WI38 (cell line): ENCODE data around the gene NUDT2.
"Not testable (repeated sequence)": the region's sequence is repeated elsewhere in the genome, so short reads cannot be mapped to it uniquely, and the experiment has no call there.

Experiments
- H3K4me3 ChIP-seq: 2 replicates; pipeline ENCODE4 v1.5.1; 2011; ENCODE audit warnings: low read depth, mild to moderate bottlenecking, control low read depth, low read length
- TF ChIP-seq, protein P1 (sequence below): IDR thresholded peaks from 2 replicates; pipeline ENCODE4 v1.5.1; 2012; ENCODE audit warnings: low read depth, mild to moderate bottlenecking, control low read depth, low read length

NUDT2 gene

DNA sequence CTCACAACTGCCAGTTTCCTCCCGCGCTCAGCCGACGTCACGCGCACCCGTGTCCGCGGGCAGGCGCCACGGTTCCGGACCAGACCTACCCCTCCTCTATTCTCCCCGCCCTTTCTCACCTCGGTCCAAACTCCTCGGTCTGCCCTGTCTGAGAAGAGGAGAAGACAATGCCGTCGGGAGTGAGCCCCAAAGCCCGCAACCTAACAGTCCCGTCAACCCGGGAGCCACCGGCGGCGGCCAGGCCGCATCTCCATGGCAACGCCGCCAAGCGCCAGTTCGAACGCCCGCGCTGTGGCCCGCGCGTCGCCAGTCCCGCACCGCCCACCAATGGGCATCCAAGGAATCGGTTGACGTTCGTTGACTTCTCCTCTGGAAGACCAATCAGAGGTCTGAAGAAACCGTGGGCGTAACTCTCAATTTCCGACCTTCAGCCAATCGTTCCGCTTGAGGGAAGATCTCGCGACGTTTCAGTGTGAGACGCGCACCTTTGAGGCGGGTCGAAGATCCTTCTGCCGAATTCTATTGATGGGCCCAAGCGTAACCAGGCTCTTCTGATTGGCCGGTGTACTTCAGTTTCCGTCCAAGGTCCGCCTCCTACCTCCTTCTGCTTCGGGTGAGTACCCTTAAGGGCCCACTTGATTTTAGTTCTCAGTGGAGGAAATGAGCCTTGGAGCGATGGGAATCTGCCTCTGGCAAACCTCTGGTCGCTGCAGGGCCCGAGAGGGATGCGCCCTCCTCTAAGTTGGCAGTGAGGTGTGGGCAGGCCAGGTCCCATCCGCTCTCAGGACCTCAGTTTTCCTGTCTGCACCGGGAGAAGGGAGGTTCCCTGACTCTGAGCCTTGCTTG lies at the start of gene NUDT2, which contains the start of gene KIF24:
Gene NUDT2, plus strand, starts transcription at position 583 of the 846 bp plus-strand sequence. CDS start 9,471 bp downstream, outside the sequence.
Gene KIF24, minus strand, starts transcription at position 282 of the 846 bp plus-strand sequence. CDS start 17,922 bp downstream, outside the sequence.
- peak within 1 kb of the TSS; percentile 98 for H3K4me3 ChIP-seq
- TF ChIP-seq, protein P1, sequence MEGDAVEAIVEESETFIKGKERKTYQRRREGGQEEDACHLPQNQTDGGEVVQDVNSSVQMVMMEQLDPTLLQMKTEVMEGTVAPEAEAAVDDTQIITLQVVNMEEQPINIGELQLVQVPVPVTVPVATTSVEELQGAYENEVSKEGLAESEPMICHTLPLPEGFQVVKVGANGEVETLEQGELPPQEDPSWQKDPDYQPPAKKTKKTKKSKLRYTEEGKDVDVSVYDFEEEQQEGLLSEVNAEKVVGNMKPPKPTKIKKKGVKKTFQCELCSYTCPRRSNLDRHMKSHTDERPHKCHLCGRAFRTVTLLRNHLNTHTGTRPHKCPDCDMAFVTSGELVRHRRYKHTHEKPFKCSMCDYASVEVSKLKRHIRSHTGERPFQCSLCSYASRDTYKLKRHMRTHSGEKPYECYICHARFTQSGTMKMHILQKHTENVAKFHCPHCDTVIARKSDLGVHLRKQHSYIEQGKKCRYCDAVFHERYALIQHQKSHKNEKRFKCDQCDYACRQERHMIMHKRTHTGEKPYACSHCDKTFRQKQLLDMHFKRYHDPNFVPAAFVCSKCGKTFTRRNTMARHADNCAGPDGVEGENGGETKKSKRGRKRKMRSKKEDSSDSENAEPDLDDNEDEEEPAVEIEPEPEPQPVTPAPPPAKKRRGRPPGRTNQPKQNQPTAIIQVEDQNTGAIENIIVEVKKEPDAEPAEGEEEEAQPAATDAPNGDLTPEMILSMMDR = no peak

DNA sequence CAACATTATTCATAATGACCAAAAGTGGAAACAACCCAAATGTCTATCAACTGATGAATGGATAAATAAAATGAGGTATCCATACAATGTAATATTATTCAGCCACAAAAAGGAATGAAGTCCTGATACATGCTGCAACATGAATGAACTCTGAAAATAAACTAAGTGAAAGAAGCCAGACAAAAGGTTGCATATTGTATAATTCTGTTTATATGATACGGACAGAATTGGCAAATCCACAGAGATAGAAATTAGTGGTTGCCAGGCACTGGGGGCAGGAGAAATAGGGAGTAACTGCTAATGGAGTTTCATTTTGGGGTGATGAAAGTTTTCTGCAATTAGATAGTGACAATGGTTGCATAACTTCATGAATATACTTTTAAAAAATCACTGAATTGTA lies 47.3 kb upstream of the NUDT2 start:
- TF ChIP-seq, protein P1 = no peak
- no peak overlapping the region for H3K4me3 ChIP-seq

DNA sequence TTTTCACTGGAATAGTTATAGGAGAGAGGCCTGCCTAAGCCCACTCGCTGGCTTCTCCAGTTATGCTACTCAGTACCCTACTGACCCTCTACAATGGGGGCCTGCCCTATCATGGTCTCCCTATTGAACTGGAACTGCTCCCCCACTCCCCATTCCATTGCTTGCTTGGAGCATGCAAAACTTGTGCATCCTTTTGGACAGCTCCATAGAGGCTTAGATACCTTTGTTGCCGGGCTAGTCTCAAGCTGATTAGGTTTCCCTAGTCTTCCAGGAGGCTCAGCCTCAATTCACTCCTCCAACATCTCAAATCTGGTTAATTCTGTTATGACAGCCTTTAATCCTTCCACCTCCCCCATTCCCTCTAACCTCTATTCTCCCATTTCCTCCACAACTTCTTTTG lies 40.2 kb upstream of the NUDT2 start:
- TF ChIP-seq, protein P1 = no peak

DNA sequence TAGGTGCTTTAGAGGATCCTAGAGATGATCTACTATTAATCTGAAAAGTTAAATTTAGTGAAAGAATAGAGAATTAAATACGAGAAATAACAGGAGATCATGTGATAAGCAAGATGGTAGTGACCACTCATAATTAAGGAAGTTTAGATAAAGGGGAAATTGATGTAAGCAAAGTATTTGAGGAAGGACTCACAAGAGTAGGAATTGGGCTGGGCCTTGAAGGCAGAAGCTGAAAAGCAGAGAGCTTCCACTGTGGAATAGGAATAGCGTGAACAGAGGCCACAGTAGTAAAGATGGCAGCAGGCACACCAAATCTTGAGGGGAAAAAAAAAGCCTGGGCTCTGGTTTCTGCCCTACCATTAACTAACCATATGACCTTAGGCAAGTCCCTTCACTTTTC lies 38.3 kb upstream of the NUDT2 start:
- H3K4me3 ChIP-seq = no peak overlapping the region
- TF ChIP-seq, protein P1 = no peak

More for the DNA sequence above, 40.2 kb upstream of the NUDT2 start:
- H3K4me3 ChIP-seq = no peak overlapping the region

DNA sequence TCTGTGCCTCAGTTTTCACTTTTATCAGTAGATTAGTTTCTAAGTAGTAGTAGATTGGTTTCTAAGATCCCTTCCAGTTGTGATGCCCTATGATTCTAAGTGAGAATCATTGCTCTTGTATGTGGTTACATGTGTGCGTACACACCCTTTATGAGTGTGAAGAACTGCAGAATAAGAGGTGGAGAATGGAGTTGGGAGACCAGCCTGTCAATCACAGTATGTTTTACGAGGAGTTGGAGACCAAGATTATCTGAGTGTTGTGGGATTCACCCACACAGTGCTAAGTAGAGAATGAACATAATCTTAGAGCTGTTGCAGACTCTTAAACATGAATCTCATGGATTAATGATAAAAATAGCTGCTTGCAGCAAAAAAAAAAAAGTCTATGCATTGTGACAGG lies 37.9 kb upstream of the NUDT2 start:
- no peak overlapping the region for H3K4me3 ChIP-seq
- TF ChIP-seq, protein P1 = no peak

DNA sequence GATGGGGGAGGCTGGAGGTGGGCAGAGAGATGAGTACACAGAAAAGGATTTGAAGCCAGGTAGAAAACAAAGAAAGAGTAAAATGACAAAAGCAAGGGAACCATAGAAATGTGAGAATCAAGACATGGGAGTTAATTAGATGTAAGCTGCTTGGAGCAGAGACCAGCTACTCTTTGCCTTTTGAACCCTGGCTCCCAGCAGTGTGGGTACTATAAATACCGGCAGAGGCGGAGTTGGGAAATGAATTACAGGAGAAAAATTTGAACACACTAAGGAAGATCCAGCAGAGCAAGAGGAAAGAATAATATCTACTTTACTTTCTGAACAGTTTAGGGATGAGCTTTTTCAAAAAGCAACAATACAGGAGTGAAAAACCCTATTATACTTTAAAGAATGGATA lies 36.8 kb upstream of the NUDT2 start:
- TF ChIP-seq, protein P1 = no peak
- H3K4me3 ChIP-seq = no peak overlapping the region

DNA sequence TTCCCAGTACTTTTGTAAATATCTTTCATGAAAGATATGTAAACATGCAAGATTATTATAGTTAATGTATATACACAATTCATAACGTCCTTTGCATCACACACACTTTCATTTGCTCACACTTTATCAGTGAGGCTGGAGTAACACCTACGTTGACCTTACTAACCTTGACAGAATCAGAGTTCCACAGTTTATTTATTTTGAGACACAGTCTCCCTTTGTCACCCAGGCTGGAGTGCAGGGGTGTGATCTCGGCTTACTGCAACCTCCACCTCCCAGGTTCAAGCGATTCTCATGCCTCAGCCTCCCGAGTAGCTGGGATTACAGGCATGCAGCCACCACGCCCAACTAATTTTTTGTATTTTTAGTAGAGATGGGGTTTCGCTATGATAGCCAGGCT lies 28.3 kb upstream of the NUDT2 start:
- H3K4me3 ChIP-seq = not testable (repeated sequence)

DNA sequence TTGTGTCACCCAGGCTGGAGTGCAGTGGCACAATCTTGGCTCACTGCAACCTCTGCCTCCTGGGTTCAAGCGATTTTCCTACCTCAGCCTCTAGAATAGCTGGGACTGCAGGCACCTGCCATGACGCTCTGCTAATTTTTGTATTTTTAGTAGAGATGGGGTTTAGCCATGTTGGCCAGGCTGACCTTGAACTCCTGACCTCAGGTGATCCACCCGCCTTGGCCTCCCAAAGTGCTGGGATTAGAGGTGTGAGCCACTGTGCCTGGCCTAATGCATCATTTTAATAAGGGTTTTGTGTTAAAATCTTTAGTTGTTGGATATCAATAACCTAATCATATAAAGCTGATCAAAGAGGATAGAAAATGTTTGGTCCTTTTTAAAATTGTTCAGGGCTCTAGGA lies 21.1 kb upstream of the NUDT2 start:
- not testable (repeated sequence) for H3K4me3 ChIP-seq
